ENCODE data around the gene XPR1. TPM values are rescaled to one million over a fixed set of nuclear protein-coding genes. Genes with fewer than 3 reads are reported as not detected.

Gene XPR1
- total RNA-seq, 4 donors from 2014 or later, result 16.8 to 25.3 (median 18.8) TPM

- WGBS, 2 donors, result 87 to 91% methylated on average over 4 of the region's 4 CpGs
- peaks cover 0 to 4% (median 0%) of the 10 kb centered on the region in 3 donors for H3K36me3 ChIP-seq
- no peak overlapping the region for H3K4me3 ChIP-seq
- H3K4me1 ChIP-seq, result peaks cover 0 to 7% (median 2%) of the 10 kb centered on the region in 4 donors
- H3K27me3 ChIP-seq, result no peaks in the 10 kb centered on the region
- no peaks in the 10 kb centered on the region for H3K9me3 ChIP-seq
- DNase-seq (ENCODE audit: low spot score in 2 of 2), result no peak
- no peak overlapping the region for H3K27ac ChIP-seq
- TF ChIP-seq POLR2A (IDR thresholded peaks at IDR 0.05) (no peak), EP300 (IDR thresholded peaks at IDR 0.05) (no peak), CTCF (IDR thresholded peaks at IDR 0.05) (no peak)
These were observed 14.7 kb downstream of the XPR1 start for GRCh38 chr1:180646547-180646946.

- H3K36me3 ChIP-seq, result no peaks in the 10 kb centered on the region
- WGBS, 2 donors, result 96 to 100% methylated on average over 2 of the region's 2 CpGs
These were observed 21.0 kb downstream of the XPR1 start for GRCh38 chr1:180652792-180653191.

GRCh38 chr1:180662709-180663108 is 30.9 kb downstream of the XPR1 start:
- Histone ChIP-seq H3K4me3 (no peak overlapping the region), H3K27me3 (no peaks in the 10 kb centered on the region), H3K9me3 (peaks cover 0 to 66% (median 13%) of the 10 kb centered on the region in 4 donors), H3K4me1 (no peaks in the 10 kb centered on the region), H3K27ac (no peak overlapping the region), H3K36me3 (peaks cover 0 to 26% (median 0%) of the 10 kb centered on the region in 3 donors)
- TF ChIP-seq CTCF (IDR thresholded peaks at IDR 0.05) (no peak), POLR2A (IDR thresholded peaks at IDR 0.05) (no peak), EP300 (IDR thresholded peaks at IDR 0.05) (no peak)
- DNase-seq (ENCODE audit: low spot score in 2 of 2), result no peak

More at GRCh38 chr1:180652792-180653191, 21.0 kb downstream of the XPR1 start:
- peaks cover 0 to 12% (median 5%) of the 10 kb centered on the region in 4 donors for H3K9me3 ChIP-seq
- no peak overlapping the region for H3K4me3 ChIP-seq
- no peak for DNase-seq (ENCODE audit: low spot score in 2 of 2)
- H3K4me1 ChIP-seq, result no peaks in the 10 kb centered on the region
- no peaks in the 10 kb centered on the region for H3K27me3 ChIP-seq
- no peak overlapping the region for H3K27ac ChIP-seq
- TF ChIP-seq EP300 (IDR thresholded peaks at IDR 0.05) (no peak), POLR2A (IDR thresholded peaks at IDR 0.05) (no peak), CTCF (IDR thresholded peaks at IDR 0.05) (no peak)

GRCh38 chr1:180670681-180671080 is 38.9 kb downstream of the XPR1 start:
- TF ChIP-seq POLR2A (IDR thresholded peaks at IDR 0.05), result no peak
- no peak overlapping the region for H3K27ac ChIP-seq
- no peak overlapping the region for H3K4me3 ChIP-seq
- H3K9me3 ChIP-seq, result peaks cover 0 to 50% (median 8%) of the 10 kb centered on the region in 4 donors
- peaks cover 0 to 20% (median 0%) of the 10 kb centered on the region in 3 donors for H3K36me3 ChIP-seq
- no peaks in the 10 kb centered on the region for H3K4me1 ChIP-seq
- 94 to 96% methylated on average over 1 of the region's 1 CpG for WGBS, 2 donors
- H3K27me3 ChIP-seq, result no peaks in the 10 kb centered on the region
- DNase-seq (ENCODE audit: low spot score in 2 of 2), result no peak

GRCh38 chr1:180672105-180672504 is 40.3 kb downstream of the XPR1 start:
- Histone ChIP-seq H3K27ac (no peak overlapping the region), H3K36me3 (peaks cover 0 to 20% (median 0%) of the 10 kb centered on the region in 3 donors), H3K27me3 (no peaks in the 10 kb centered on the region), H3K4me3 (no peak overlapping the region), H3K9me3 (peaks cover 0 to 36% (median 7%) of the 10 kb centered on the region in 4 donors), H3K4me1 (no peaks in the 10 kb centered on the region)
- TF ChIP-seq POLR2A (IDR thresholded peaks at IDR 0.05) (no peak), CTCF (IDR thresholded peaks at IDR 0.05) (no peak), EP300 (IDR thresholded peaks at IDR 0.05) (no peak)
- no peak for DNase-seq (ENCODE audit: low spot score in 2 of 2)

- H3K9me3 ChIP-seq, result peaks cover 0 to 33% (median 7%) of the 10 kb centered on the region in 4 donors
- no peaks in the 10 kb centered on the region for H3K4me1 ChIP-seq
- peaks cover 0 to 20% (median 0%) of the 10 kb centered on the region in 3 donors for H3K36me3 ChIP-seq
- no peak overlapping the region for H3K27ac ChIP-seq
- DNase-seq (ENCODE audit: low spot score in 2 of 2), result no peak
- TF ChIP-seq EP300 (IDR thresholded peaks at IDR 0.05) (no peak), CTCF (IDR thresholded peaks at IDR 0.05) (no peak)
- H3K4me3 ChIP-seq, result no peak overlapping the region
- no peaks in the 10 kb centered on the region for H3K27me3 ChIP-seq
These were observed 40.7 kb downstream of the XPR1 start for GRCh38 chr1:180672505-180672904.
